GM18511 (cell line): ENCODE measurements around the gene RBMS3.

Experiments used
- ATAC-seq: cut with Tn5 transposase; IDR thresholded peaks from one replicate; pipeline ENCODE4 v1.9.1; 2021; ENCODE audit warnings: mild to moderate bottlenecking, moderate library complexity; ENCODE audit not compliant: unreplicated experiment

The RBMS3 gene

GRCh38 chr3:29426302-29427226 lies 145.7 kb downstream of the RBMS3 start:
- ATAC-seq, result no peak

GRCh38 chr3:29427266-29428103 lies 146.6 kb downstream of the RBMS3 start:
- no peak for ATAC-seq

- ATAC-seq, result no peak
Measured at GRCh38 chr3:29429055-29429679, 148.3 kb downstream of the RBMS3 start.

- no peak for ATAC-seq
Measured at GRCh38 chr3:29430558-29430971, 149.7 kb downstream of the RBMS3 start.

- ATAC-seq, result no peak
Measured at GRCh38 chr3:29436612-29437323, 155.9 kb downstream of the RBMS3 start.

- no peak for ATAC-seq
Measured at GRCh38 chr3:29438580-29438979, 157.7 kb downstream of the RBMS3 start.

GRCh38 chr3:29440413-29441305 lies 159.8 kb downstream of the RBMS3 start:
- ATAC-seq, result no peak

GRCh38 chr3:29441422-29441821 lies 160.6 kb downstream of the RBMS3 start:
- ATAC-seq, result no peak

- ATAC-seq, result no peak
Measured at GRCh38 chr3:29447946-29448627, 167.2 kb downstream of the RBMS3 start.

- ATAC-seq, result no peak
Measured at GRCh38 chr3:29451920-29452319, 171.0 kb downstream of the RBMS3 start.

- ATAC-seq, result no peak
Measured at GRCh38 chr3:29452934-29453283, 172.0 kb downstream of the RBMS3 start.

- no peak for ATAC-seq
Measured at GRCh38 chr3:29453284-29454001, 172.6 kb downstream of the RBMS3 start.

GRCh38 chr3:29454161-29454611 lies 173.3 kb downstream of the RBMS3 start:
- no peak for ATAC-seq

- ATAC-seq, result no peak
Measured at GRCh38 chr3:29456901-29457300, 176.0 kb downstream of the RBMS3 start.

GRCh38 chr3:29463304-29463703 lies 182.4 kb downstream of the RBMS3 start:
- no peak for ATAC-seq

GRCh38 chr3:29465836-29466235 lies 185.0 kb downstream of the RBMS3 start:
- ATAC-seq, result no peak

- ATAC-seq, result no peak
Measured at GRCh38 chr3:29466442-29466841, 185.6 kb downstream of the RBMS3 start.

- ATAC-seq, result no peak
Measured at GRCh38 chr3:29468187-29468586, 187.3 kb downstream of the RBMS3 start.
